Activated CD4-positive, CD25-positive, alpha-beta regulatory T cell (primary cell): ENCODE results near the gene TRAF7.
A peak's percentile ranks its signal among the peaks of the same experiment; 100 is the strongest.
"Not testable (repeated sequence)": the region's sequence is repeated elsewhere in the genome, so short reads cannot be mapped to it uniquely, and the experiment has no call there.

Experiments
- DNase-seq, 4 experiments: peaks; one replicate each; lab custom pipeline; 2025; lab: John Stamatoyannopoulos, UW

TRAF7 gene

DNA sequence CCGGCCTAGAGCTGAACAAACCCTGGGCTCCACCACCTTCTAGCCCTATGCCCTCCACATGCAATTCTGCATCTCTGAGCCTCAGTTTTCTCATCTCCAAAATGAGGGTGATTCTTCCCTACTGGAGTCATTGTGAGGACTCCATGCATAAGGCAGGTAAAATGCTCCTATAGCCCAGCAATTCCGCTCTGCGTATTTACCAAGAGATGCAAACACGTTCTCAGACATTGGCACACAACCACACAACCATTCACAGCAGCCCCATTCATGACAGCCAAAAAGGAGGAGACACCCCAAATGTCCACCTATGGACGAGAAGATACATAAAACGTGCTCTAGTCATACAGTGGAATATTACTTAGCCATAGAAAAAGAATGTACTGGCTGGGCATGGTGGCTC lies 44.7 kb downstream of the TRAF7 start:
- no peak for DNase-seq

DNA sequence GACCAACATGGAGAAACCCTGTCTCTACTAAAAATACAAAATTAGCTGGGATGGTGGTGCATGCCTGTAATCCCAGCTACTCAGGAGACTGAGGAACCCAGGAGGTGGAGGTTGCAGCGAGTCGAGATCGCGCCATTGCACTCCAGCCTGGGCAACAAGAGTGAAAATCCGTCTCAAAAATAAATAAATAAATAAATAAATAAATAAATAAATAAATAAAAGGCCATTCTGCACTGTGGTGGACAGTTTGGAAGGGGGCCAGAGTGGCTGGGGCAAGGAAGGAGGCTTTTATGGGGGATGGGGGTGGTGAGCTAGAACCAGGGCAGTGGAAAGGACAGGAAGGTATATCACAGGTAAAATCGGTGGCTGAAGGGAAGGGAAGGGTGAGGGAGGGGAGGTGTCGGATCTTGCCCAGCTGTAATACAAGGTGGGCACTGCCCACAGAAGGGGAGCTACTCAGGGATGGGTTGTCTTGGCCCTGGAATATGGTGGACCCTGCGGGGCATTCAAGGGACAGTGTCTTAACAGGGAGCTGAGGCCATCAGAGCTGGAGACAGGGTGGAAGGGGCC lies 47.6 kb downstream of the TRAF7 start:
- DNase-seq: not testable (repeated sequence)

DNA sequence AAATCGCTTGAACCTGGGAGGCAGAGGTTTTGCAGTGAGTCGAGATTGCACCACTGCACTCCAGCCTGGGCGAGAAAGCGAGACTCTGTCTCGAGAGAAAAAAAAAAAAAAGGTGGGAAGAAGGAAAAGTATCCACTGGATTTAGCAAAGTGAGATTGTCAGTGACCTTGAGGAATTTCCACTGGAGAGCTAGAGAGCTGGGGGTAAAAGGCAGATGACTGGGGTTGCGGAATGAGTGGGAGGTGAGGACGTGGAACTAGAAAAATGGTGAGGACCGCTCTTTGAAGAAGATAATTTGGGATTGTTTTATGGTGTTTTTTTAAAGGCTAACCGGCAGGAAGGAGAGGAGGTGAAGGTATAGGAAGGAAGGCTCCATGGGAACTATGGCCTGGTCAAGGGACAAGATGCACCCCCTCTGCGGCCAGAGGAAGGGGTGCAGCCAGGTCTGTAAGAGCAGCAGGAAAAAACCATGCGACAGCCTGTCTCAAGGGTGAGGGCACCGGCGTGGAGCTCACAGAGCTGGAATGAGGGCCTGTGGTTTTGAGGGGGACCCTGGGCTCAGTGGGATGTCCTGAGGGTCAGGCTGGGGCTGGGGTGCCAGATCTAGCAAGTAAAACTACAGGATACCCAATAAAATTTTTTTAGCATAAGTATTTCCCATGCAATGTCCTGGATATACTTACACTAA lies 49.0 kb downstream of the TRAF7 start:
- no peak for DNase-seq

DNA sequence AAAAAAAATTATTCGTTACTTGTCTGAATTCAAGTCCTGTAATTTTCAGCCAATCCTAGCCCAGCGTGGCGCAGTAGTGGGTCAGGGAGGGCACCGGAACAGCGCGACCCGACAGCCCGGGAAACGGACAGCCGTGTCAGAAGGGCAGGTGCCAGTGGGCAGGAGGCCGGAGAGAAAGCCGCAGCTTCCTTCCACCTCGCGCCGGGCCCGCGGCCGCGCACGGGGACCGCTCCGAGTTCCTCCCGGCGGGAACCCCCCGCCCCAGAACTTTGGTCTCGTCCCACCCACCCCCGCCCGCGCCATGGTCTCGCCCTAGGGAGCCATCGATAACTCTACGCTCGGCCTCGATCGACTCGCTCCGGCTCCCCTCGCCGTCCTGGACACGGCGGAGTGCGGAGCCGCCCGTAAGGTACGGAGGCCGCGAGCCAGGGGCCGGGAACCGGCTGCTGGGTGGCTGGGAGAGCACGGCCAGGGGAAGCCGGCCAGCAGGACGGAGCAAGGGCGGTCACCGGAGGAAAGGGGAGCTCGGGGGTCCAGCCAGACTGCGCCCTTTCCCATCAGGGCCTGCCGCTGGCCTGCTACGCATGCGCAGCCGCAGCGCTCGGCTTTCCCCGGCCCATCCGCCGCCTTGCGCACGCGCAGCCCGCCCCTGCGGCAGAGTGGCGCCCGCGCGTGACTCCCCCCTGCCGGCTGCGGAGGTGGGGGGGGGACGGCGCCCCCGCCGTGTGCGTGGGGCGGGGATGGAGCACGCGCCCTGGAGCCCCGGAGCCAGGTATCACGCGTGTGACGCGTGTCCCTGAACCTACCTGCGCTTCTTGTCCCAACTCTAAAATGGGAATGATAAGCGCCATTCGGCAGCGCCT lies 49.8 kb downstream of the TRAF7 start, which contains the start of gene MLST8:
Gene MLST8, plus strand, starts transcription at position 351 of the 863 bp plus-strand sequence. CDS start 632 bp downstream, outside the sequence.
- peak; percentile 73 to 90 (median 82) for DNase-seq

DNA sequence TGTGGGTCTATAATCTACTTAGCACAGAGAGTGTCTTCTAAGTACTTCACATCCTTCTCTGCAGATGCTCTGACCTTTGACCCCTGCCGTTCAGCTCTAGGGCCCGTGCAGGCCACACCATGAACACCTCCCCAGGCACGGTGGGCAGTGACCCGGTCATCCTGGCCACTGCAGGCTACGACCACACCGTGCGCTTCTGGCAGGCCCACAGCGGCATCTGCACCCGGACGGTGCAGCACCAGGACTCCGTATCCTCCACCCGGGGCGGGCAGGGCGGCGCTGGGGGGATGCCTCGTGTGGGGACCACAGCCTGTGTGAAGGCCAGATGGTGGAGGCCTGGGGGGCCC lies 50.4 kb downstream of the TRAF7 start:
- DNase-seq: no peak

GRCh38 chr16:2206420-2206779 lies 50.8 kb downstream of the TRAF7 start:
- DNase-seq: no peak

DNA sequence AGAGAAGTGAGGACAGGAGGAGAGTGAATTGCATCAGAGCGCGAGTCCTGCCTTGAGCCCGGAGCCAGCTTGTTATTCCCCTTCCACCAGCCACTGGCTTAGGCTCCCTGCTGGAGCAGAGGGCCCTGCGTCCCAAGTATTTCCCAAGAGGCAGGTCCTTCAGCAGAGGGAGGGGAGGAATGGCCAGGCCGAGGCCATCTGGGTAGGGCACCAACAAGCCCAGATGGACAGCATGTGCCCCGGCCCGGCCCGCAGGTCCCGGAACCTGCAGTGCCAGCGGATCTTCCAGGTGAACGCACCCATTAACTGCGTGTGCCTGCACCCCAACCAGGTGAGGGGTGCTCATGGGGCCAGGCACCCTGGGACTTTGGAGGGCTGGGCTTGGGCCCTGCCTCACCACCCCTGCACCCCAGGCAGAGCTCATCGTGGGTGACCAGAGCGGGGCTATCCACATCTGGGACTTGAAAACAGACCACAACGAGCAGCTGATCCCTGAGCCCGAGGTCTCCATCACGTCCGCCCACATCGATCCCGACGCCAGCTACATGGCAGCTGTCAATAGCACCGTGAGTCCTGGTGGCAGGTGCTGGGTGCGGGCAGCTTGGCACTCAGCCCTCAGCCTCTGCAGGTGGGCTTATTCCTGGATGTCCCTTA lies 51.3 kb downstream of the TRAF7 start:
- no peak for DNase-seq

- DNase-seq: no peak
Measured at GRCh38 chr16:2207872-2208271, 52.3 kb downstream of the TRAF7 start.

DNA sequence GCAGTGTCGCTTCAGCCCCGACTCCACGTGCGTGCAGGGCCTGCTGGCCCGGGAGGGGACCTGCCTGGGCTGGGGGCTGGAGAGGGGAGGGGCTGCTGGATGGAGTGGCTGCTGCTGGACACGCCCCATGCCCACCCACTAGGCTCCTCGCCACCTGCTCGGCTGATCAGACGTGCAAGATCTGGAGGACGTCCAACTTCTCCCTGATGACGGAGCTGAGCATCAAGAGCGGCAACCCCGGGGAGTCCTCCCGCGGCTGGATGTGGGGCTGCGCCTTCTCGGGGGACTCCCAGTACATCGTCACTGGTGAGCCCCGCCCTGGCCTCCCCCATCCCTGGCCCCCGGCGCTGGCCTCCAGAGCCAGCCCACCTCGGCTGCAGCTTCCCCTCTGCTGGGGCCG lies 52.7 kb downstream of the TRAF7 start:
- DNase-seq: no peak

DNA sequence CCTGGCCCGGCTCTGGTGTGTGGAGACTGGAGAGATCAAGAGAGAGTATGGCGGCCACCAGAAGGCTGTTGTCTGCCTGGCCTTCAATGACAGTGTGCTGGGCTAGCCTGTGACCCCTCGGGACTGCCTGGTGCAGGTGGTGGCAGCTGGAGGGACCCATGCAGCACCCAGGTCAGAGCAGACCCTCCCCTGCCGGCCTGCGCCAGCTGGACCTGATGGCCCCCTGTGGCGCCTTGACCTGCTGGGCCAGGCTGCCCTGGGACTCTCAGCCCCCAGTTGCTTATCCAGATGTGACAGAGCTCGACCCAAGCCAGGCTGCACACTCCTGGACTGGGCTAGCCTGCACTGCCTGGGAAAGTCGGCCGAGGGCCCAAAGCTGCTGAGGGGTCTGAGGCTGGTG lies 53.2 kb downstream of the TRAF7 start:
- no peak for DNase-seq

- DNase-seq: no peak
Measured at GRCh38 chr16:2209258-2210008, 53.9 kb downstream of the TRAF7 start.

DNA sequence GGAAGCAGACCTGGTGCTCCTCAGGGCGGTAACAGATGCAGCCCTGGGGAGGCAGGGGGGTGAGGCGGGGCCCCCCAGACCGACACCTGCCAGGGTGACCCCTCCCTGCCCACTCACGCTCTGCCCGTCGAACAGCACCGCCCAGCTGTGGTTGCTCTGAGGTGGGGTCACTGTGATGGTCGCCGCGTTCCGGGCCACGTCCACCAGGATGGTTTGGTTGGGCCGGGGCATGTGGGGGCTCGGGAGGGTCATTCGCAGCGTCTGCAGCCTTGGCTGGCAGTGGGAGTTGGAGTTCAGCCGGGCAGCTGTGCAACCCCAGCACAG lies 54.4 kb downstream of the TRAF7 start:
- DNase-seq: no peak

DNA sequence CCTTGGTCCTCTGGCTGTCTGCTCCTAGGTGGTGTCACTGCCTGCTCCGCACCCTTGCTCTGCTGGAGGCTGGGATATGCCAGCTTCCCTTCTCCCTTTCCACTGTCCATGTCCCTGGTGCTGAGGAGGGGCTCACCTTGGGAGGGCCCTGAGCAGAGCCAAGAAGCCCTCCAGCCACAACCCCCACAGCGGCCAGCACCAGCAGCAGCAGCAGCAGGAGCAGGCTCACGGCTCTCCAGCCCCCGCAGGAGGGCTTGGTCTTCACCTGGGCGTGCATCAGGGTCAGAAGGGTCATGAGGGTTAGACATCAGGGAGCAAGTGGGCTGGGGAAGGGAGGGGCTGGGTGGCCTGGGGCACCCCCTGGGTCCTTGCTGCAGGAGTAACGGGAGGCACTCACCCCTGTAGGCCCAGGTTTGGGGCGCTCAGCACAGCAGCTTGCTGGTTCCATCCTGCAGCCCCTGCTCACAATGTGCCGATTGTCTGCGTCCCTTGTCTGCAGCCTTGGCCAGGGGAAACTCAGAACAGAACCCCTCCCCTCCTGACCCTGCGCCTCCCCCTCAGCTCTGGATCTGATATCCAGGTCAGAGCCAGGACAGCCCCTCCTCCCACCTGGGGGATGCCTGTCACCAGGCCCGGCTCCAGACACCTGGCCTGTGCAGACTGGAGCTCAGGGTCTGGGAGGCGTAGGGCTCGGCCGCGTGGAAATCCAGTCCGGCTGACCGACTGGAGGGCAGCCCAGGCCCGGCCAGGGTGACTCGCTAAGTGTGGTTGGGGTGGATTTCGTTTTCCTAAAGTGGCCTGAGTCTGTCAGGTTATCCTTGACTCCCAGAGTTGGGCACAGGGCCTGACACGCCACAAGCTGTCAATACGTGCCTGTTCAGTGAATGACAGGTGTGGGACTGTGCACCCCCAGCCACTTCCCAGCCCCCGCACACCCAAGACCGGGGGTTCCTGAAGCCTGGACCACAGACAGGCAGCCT lies 55.1 kb downstream of the TRAF7 start, which contains the start of gene BRICD5:
Gene BRICD5, minus strand, starts transcription at position 478 of the 980 bp plus-strand sequence. Its CDS starts 30 bp downstream, at position 448.
- DNase-seq: no peak

DNA sequence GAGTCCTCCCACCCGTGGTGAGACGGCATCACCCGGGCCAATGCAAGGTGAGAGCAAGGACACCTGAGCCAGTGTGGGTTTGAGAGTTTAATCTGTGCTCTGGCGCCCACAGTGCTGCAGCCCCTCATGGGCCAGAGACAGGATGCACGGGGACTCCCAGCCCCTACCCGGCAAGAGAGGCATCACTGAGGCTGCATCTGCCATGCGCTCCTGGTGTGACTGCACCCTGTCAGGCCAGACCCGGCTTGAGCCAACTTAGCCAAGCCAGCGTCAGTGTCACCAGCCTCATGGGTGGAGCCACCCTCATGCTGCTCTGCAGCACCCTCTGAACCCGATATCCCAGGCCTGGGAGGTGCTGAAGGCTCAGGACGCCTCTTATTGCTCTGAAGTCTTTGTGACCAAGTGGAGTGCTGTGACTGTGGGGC lies 56.4 kb downstream of the TRAF7 start:
- no peak for DNase-seq

- no peak for DNase-seq
Measured at GRCh38 chr16:2212362-2213324, 57.1 kb downstream of the TRAF7 start.

DNA sequence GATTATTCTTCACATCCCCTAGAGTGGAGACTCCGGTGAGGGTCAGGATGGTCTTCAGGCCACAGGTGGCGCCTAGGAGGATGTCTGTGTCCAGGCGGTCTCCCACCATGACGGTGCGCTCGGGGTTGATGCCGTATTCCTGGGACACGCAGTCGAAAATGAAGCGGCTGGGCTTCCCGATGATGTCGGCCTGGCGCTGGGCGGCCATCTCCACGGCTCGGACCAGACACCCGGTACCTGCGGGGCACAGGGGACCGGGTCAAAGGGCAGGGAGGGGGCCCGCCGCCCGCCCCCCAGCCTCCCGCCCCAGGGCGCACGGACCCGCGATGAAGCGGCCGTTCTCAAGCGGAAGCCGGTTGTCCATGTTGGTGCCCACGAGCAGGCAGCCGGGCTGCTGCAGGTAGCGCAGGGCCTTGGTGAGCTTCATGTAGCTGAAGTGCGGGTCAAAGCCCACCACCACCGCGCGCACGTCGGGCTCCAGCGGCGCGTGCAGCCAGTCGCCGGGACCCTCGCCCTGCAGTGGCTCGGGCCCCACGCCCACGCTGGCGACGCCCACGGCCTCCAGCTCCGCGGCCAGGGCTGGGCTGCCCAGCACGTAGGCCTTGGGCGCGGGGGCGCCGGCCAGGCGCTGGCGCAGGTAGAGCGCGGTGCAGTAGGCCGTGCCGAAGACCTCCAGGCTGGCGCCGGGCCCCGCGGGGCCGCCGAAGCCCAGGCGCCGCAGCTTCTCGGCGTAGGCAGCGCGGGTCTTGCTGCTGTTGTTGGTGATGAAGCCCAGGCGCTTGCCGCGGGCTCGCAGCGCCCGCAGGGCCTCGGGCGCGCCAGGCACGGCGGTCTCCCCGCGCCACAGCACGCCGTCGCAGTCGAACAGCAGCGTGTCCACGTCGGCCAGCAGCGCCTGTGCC lies 58.5 kb downstream of the TRAF7 start:
- no peak for DNase-seq

DNA sequence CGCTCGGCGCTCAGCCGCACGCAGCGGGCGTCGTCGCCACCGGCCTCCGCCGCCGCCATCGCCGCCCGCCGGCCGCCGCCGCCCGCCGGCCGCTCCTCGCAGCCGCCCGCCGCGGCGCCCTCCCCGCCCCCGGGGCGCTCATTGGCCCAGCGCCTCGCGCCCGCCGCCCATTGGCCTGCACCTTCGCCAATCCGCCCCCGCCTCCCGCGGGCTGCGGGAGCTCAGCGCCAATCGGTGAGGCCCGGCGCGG lies 59.1 kb downstream of the TRAF7 start, which contains the start of gene PGP:
Gene PGP, minus strand, starts transcription at position 122 of the 250 bp plus-strand sequence. Its CDS starts 63 bp downstream, at position 59.
- no peak for DNase-seq

DNA sequence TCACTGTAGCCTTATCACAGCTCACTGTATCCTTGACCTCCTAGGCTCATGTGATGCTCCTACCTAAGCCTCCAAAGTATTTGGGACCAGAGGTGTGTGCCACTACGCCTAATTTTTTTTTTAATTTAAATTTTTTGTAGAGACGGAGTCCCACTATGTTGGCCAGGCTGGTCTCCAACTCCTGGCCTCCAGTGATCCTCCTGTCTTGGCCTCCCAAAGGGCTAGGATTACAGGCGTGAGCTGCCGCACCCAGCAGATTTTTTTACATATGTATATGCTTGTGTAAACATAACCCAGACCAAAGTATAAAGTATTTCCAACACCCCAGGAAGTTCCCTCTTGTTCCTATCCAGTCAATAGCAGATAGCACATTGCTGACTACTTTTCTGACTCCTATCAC lies 60.7 kb downstream of the TRAF7 start:
- no peak for DNase-seq
